Measurements from ENCODE around the gene KIF13A.

Gene KIF13A

DNA sequence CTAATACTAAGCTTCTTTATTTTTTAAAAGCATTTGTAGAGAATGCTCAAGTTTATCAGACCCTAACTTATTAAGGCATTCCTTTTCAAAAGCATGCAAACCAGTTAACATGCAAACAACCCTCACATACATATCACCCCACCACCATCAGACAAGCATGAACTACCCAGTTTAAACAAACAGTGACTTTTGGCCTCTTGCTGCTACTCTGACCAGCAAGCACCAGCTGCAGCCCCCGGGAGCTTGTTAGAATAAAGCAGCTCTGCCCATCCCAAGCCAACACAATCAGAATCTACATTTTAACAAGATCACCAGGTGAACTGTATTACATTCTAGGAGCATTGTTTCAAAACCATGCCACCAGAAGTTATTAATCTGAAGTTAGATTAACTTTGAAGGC, 274.9 kb downstream of the KIF13A start:
- no peak for DNase-seq (ENCODE audit: low read depth, low spot score)
- no peak overlapping the region for H3K27ac ChIP-seq

DNA sequence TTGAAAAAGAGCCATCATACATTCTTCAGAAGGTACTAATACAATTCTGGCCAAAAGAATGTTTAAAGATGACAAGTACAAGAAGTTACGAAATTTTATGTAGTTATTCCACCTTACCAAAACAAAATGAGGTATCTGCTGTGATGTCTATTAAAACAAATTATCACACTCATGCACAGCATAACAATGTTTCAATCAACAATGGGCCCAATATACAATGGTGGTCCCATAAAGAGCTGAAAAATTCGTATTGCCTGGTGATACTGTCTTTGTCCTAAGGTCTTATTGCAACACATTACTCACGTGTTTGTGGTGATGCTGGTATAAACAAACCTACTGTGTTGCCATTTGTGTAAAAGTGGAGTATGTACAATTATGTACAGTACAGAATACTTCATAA, 277.1 kb downstream of the KIF13A start:
- DNase-seq (ENCODE audit: low read depth, low spot score) = no peak
- H3K27ac ChIP-seq = no peak overlapping the region

DNA sequence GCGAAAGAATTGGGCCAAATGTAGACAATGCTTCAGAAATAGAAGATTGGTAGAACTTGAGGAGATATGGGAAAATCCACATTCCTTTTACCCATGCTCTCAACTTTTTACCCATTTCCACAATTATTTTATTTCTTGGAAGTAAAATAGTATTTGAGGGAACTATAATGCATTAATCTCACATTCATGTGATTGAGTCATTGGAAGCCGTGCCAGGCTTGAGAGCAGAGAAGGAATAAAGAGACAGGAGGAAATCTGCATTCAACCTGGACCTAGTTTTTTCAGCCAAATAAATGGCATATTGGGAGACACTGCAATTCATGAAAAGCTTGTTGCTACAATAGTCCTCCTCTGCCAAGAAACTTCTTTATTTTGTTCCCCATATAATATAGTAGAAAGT, 278.0 kb downstream of the KIF13A start:
- no peak for DNase-seq (ENCODE audit: low read depth, low spot score)
- H3K27ac ChIP-seq = no peak overlapping the region

All from epithelial cell of prostate (primary cell).